Kidney (tissue), 14 donors: ENCODE measurements around the gene LUC7L. TPM values are rescaled to one million over a fixed set of nuclear protein-coding genes. Genes with fewer than 3 reads are reported as not detected.
A peak's percentile ranks its signal among the peaks of the same experiment; 100 is the strongest.
"Not testable (repeated sequence)": the region's sequence is repeated elsewhere in the genome, so short reads cannot be mapped to it uniquely, and the experiment has no call there.

ENCODE experiments used
- DNase-seq, 5 donors: peaks; one replicate each; pipeline ENCODE4 v3.0.0-alpha.2; 2013 to 2020
- FAIRE-seq: peaks from 2 replicates; lab custom pipeline; 2012; peaks lifted over from hg19 to GRCh38; lab: Jason Lieb, UNC
- H3K27ac ChIP-seq, 2 donors: one replicate each; pipeline ENCODE4 v1.7.0; 2013; ENCODE audit warnings: low read depth in 2 of 2, low read length in 2 of 2, inconsistent platforms in 1 of 2
- H3K27me3 ChIP-seq: one replicate; pipeline ENCODE4 v1.7.1; 2013; ENCODE audit warnings: low read length, inconsistent platforms; ENCODE audit not compliant: control insufficient read depth, insufficient read depth
- H3K36me3 ChIP-seq, 3 donors: one replicate each; pipeline versions ENCODE4 v1.7.0 to v1.7.1; 2013; ENCODE audit warnings: low read length in 3 of 3, control low read depth in 1 of 3, inconsistent platforms in 1 of 3; ENCODE audit not compliant: insufficient read depth in 3 of 3, control insufficient read depth in 2 of 3
- H3K4me1 ChIP-seq, 3 donors: one replicate each; pipeline versions ENCODE4 v1.7.0 to v1.7.1; 2013; ENCODE audit warnings: low read length in 3 of 3, inconsistent platforms in 1 of 3, low read depth in 1 of 3; ENCODE audit not compliant: control insufficient read depth in 2 of 3, insufficient read depth in 2 of 3
- H3K4me3 ChIP-seq, 3 donors: one replicate each; pipeline versions ENCODE4 v1.7.0 to v1.8.1; 2013; ENCODE audit warnings: low read length in 3 of 3, control low read depth in 1 of 3, inconsistent platforms in 1 of 3
- H3K9ac ChIP-seq, 3 donors: one replicate each; pipeline versions ENCODE4 v1.7.0 to v1.7.1; 2013; ENCODE audit warnings: low read length in 3 of 3, control low read depth in 1 of 3, inconsistent platforms in 1 of 3
- H3K9me3 ChIP-seq, 3 donors: one replicate each; pipeline versions ENCODE4 v1.7.0 to v1.7.1; 2013; ENCODE audit warnings: low read length in 3 of 3, control low read depth in 1 of 3, inconsistent platforms in 1 of 3; ENCODE audit not compliant: control insufficient read depth in 2 of 3, insufficient read depth in 1 of 3
- intact Hi-C: fragments of 100-400 bp; cut with DNase I; formaldehyde crosslinking; loops from one replicate; pipeline ENCODE4 v1.11.1; 2022
- polyA plus RNA-seq: library from polyadenylated mRNA; stranded (reverse); fragments of 350-450 nt; fragmentation: Illumina TruSeq; extraction: RNeasy Lipid Tissue Mini Kit (QIAGEN cat#74804); gene quantifications from one replicate; pipeline ENCODE4 v1.2.3, GENCODE V29; 2014; ENCODE audit warnings: low read depth, low replicate concordance; ENCODE audit not compliant: insufficient read depth
- total RNA-seq: library from RNA; stranded (reverse); fragmentation: NEBNext Ultra II Directional; extraction: Animal tissue kit (Norgen Biotek cat#: 25700); gene quantifications from one replicate; pipeline ENCODE4 v1.2.1, GENCODE V29; 2021
- TF ChIP-seq, protein P1 (sequence below): IDR thresholded peaks from 3 replicates; pipeline ENCODE4 v1.5.1; 2012; ENCODE audit warnings: mild to moderate bottlenecking, moderate library complexity, borderline replicate concordance; ENCODE audit not compliant: insufficient read depth; ENCODE audit errors: extremely low read depth
- donor health status: control.
- donor health status: control.
- donor health status: control.
- donor health status: control.
- donor health status: control.
- donor health status: DM: yes; HTN: yes; CAD: no.
- donor health status: Normal renal cell carcinoma (clear cell type).

Gene LUC7L
- total and polyA plus RNA-seq, 2 donors from 2014 or later: 56.3 to 72.0 TPM

DNA sequence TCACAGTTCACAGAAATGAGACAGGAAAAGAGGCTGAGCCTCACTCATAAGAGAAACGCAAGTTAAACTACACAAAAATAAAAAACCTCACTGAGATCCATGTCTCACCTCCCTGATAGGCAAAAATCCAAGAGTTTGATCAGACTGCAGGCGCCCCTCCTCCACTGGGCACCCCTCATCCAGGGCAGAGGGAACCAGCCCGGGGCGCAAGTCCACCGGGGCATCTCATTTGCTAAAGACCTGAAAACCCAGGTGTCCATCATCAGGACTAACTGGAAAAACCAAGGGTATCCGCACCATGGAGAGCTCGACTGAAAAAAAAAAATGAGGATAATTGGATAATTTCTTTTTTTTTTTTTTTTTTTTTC, 74.2 kb downstream of the LUC7L start:
- intact Hi-C loops: no loop called here
- no peak for DNase-seq
- TF ChIP-seq, protein P1, sequence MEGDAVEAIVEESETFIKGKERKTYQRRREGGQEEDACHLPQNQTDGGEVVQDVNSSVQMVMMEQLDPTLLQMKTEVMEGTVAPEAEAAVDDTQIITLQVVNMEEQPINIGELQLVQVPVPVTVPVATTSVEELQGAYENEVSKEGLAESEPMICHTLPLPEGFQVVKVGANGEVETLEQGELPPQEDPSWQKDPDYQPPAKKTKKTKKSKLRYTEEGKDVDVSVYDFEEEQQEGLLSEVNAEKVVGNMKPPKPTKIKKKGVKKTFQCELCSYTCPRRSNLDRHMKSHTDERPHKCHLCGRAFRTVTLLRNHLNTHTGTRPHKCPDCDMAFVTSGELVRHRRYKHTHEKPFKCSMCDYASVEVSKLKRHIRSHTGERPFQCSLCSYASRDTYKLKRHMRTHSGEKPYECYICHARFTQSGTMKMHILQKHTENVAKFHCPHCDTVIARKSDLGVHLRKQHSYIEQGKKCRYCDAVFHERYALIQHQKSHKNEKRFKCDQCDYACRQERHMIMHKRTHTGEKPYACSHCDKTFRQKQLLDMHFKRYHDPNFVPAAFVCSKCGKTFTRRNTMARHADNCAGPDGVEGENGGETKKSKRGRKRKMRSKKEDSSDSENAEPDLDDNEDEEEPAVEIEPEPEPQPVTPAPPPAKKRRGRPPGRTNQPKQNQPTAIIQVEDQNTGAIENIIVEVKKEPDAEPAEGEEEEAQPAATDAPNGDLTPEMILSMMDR: no peak
- peaks cover 15% of the 10 kb centered on the region for H3K27me3 ChIP-seq
- no peaks in the 10 kb centered on the region for H3K9me3 ChIP-seq
- H3K27ac ChIP-seq: no peak overlapping the region
- peaks cover 0 to 4% (median 2%) of the 10 kb centered on the region in 3 donors for H3K4me1 ChIP-seq
- no peak overlapping the region for H3K9ac ChIP-seq
- H3K36me3 ChIP-seq: no peaks in the 10 kb centered on the region
- H3K4me3 ChIP-seq: peak overlapping the region in 2 of 3 donors; percentile 11 to 21
- FAIRE-seq: no peak

DNA sequence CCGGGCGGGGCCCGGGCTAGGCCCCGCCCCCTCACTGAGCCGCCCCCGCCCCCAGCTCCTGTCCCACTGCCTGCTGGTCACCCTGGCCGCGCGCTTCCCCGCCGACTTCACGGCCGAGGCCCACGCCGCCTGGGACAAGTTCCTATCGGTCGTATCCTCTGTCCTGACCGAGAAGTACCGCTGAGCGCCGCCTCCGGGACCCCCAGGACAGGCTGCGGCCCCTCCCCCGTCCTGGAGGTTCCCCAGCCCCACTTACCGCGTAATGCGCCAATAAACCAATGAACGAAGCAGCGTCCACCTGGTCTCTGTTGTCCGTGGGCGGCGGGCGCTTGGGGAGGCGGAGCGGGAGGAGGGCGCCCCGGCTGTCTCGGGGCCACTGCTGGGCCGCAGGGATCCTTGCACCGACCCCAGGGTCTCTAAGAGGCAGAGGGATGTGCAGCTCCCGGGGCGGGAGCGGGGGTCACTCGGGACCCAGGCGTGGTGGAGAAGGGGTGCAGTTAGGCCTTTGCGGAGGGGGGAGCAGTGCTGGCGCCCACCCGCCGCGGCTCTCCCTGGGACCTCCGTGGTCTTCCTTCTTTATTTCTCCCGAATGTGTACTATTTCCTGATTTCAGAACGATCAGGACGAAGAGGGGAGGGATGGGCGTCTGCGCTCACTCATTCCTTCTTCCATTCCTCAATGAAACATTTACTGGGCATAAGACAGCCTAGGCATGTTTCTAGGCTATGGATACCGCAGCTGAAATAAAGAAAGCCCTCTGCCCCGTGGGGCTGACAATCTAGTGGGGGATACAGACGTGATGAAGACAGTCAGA, 74.8 kb downstream of the LUC7L start:
- DNase-seq: peak in 4 of 5 donors; percentile 43 to 74 (median 64)
- intact Hi-C loops: no loop called here
- Histone ChIP-seq H3K27me3 (peaks cover 15% of the 10 kb centered on the region), H3K9me3 (no peaks in the 10 kb centered on the region), H3K27ac (no peak overlapping the region), H3K9ac (no peak overlapping the region), H3K4me1 (peaks cover 0 to 4% (median 2%) of the 10 kb centered on the region in 3 donors), H3K36me3 (no peaks in the 10 kb centered on the region), H3K4me3 (peak overlapping the region in 2 of 3 donors; percentile 11 to 21)
- no peak for FAIRE-seq
- TF ChIP-seq, protein P1: no peak

DNA sequence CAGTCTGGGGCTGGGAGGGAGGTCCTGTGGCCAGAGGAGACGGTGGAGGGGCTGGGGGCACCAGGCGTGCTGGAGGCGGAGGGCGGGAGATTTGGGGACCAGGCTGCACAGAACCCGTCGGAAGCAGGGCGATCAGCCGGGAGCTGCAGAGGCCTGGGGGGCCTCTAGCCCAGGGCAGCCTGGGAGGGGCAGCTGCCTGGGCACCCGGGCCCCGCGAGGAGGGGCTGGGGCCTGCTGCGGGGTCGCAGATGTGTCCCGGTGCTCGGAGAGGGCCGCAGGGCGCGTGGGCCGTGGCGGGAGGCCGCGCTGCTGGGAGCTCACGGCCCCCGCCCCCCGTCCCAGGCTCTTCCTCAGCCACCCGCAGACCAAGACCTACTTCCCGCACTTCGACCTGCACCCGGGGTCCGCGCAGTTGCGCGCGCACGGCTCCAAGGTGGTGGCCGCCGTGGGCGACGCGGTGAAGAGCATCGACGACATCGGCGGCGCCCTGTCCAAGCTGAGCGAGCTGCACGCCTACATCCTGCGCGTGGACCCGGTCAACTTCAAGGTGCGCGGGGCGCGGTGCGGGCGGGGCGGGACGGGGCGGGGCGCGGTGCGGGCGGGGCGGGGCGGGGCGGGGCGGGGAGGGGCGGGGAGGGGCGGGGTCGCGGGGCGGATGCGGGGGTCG, 75.6 kb downstream of the LUC7L start:
- H3K27ac ChIP-seq, H3K4me1 ChIP-seq, intact Hi-C loops, H3K9me3 ChIP-seq, H3K4me3 ChIP-seq, FAIRE-seq, H3K9ac ChIP-seq, DNase-seq, H3K36me3 ChIP-seq: not testable (repeated sequence)
- H3K27me3 ChIP-seq: peaks cover 15% of the 10 kb centered on the region

DNA sequence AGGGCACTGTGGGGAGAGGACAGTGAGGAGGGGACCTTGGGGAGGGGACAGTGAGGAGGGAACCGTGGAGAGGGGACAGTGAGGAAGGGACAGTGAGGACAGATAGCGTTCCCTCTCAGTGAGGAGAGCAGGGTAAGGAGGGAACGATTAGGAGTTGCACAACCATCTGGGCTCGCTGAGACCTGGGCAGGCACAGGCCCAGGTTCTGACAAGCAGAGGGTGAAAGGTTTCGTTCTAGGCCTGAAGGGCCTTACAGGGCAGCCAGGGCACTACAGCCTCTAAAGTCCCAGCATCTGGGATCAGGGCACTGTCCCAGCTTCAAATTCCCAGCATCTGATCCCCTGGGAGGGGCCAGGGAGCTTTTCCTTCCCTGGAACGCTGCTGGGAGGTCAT, 76.1 kb downstream of the LUC7L start:
- intact Hi-C loops, H3K4me3 ChIP-seq, H3K9ac ChIP-seq, H3K27ac ChIP-seq, H3K9me3 ChIP-seq, H3K4me1 ChIP-seq, DNase-seq, FAIRE-seq, H3K36me3 ChIP-seq: not testable (repeated sequence)
- peaks cover 12% of the 10 kb centered on the region for H3K27me3 ChIP-seq
